Fibroblast of lung (primary cell): ENCODE results near the gene FRS3.

Source experiments
- CTCF ChIP-seq, 2 donors: IDR thresholded peaks in 1 of 2; conservative IDR thresholded peaks in 1 of 2; 1 replicate in 1 of 2; 2 replicates in 1 of 2; pipeline ENCODE4 v1.5.1; 2011 to 2012; ENCODE audit warnings: low read length in 2 of 2, control low read depth in 1 of 2, inconsistent platforms in 1 of 2, low read depth in 1 of 2, mild to moderate bottlenecking in 1 of 2
- EZH2 ChIP-seq: IDR thresholded peaks from 2 replicates; pipeline ENCODE4 v1.5.1; 2012; ENCODE audit warnings: low read length, control low read depth, mild to moderate bottlenecking; ENCODE audit errors: missing control alignments

GRCh38 chr6:41727705-41728072, 52.0 kb downstream of the FRS3 start:
- TF ChIP-seq CTCF (conservative IDR thresholded peaks at IDR 0.05 in 1 of 2, IDR thresholded peaks at IDR 0.05 in 1 of 2; ENCODE audit: low read depth in 1 of 2, low read length in 2 of 2), result no peak
- no peak for TF ChIP-seq EZH2
